Keratinocyte (primary cell): ENCODE data around the gene SLC8A3.

ENCODE experiments used
- EZH2 ChIP-seq: IDR thresholded peaks from one replicate; pipeline ENCODE4 v1.6.1; 2012; ENCODE audit warnings: inconsistent platforms, mild to moderate bottlenecking, low read length, moderate library complexity
- TF ChIP-seq, protein P1 (sequence below), 3 experiments: IDR thresholded peaks in 1 of 3; conservative IDR thresholded peaks in 1 of 3; optimal IDR thresholded peaks in 1 of 3; 2 replicates in 2 of 3; 3 replicates in 1 of 3; pipeline versions ENCODE3 to v1.5.1; 2011; ENCODE audit warnings: low read length in 3 of 3, mild to moderate bottlenecking in 3 of 3, moderate library complexity in 2 of 3, control low read depth in 1 of 3, inconsistent platforms in 1 of 3; ENCODE audit not compliant: insufficient read depth in 2 of 3; ENCODE audit errors: extremely low read depth in 1 of 3

DNA sequence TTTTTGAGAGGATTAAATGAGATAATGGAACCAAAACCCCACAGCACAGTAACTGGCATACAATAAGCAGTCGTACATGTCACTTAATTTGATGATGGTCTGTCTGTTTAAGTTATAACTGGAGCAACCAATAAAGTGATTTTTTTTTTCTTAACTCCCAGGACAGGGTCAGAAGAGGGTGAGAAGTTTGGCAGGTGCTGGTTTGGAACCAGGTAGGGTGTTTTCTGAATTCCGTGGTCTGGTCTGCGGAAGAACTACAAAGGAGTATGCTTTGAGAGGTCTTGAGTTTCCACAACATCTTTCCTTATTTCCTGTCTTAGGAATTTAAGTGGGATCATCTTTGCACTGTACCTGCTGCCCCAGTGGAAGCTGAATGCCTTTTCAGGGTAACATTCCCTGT is 111.7 kb downstream of the SLC8A3 start:
- TF ChIP-seq, protein P1, sequence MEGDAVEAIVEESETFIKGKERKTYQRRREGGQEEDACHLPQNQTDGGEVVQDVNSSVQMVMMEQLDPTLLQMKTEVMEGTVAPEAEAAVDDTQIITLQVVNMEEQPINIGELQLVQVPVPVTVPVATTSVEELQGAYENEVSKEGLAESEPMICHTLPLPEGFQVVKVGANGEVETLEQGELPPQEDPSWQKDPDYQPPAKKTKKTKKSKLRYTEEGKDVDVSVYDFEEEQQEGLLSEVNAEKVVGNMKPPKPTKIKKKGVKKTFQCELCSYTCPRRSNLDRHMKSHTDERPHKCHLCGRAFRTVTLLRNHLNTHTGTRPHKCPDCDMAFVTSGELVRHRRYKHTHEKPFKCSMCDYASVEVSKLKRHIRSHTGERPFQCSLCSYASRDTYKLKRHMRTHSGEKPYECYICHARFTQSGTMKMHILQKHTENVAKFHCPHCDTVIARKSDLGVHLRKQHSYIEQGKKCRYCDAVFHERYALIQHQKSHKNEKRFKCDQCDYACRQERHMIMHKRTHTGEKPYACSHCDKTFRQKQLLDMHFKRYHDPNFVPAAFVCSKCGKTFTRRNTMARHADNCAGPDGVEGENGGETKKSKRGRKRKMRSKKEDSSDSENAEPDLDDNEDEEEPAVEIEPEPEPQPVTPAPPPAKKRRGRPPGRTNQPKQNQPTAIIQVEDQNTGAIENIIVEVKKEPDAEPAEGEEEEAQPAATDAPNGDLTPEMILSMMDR (optimal IDR thresholded peaks at IDR 0.05 in 1 of 3, IDR thresholded peaks at IDR 0.05 in 1 of 3, conservative IDR thresholded peaks at IDR 0.05 in 1 of 3; ENCODE audit: extremely low read depth in 1 of 3, insufficient read depth in 2 of 3, low read length in 3 of 3): no peak
- no peak for TF ChIP-seq EZH2
